ENCODE data around the gene KDM1B. TPM values are rescaled to one million over a fixed set of nuclear protein-coding genes. Genes with fewer than 3 reads are reported as not detected.
A peak's percentile ranks its signal among the peaks of the same experiment; 100 is the strongest.

The KDM1B gene
- polyA plus RNA-seq, 1 of the 3 experiments (the other 2 are of a cell fraction), result 9.4 TPM

DNA sequence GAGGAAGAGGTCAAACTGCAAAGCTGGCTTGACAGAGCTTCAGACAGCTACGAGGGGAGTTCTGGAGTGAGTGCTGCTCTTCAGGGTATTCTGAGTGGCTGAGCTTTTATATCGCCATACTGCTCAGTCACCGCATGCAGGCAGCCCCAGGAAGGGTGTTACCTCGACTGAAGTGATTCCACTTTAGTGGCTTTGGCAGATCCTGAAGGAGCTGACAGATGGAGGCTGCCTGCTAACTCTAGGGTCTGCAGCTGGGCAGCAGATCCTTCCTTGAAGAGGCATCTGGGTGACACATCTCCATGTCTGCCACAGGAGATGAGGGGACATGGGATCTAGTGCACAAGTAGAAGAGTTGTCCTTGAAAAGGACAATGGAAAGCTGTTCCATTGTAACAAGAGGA is 112.8 kb downstream of the KDM1B start (continued):
- TF ChIP-seq, protein P1, sequence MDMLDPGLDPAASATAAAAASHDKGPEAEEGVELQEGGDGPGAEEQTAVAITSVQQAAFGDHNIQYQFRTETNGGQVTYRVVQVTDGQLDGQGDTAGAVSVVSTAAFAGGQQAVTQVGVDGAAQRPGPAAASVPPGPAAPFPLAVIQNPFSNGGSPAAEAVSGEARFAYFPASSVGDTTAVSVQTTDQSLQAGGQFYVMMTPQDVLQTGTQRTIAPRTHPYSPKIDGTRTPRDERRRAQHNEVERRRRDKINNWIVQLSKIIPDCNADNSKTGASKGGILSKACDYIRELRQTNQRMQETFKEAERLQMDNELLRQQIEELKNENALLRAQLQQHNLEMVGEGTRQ (IDR thresholded peaks at IDR 0.05; ENCODE audit: borderline replicate concordance, low read depth, low read length), result no peak
- TF ChIP-seq, protein P2, sequence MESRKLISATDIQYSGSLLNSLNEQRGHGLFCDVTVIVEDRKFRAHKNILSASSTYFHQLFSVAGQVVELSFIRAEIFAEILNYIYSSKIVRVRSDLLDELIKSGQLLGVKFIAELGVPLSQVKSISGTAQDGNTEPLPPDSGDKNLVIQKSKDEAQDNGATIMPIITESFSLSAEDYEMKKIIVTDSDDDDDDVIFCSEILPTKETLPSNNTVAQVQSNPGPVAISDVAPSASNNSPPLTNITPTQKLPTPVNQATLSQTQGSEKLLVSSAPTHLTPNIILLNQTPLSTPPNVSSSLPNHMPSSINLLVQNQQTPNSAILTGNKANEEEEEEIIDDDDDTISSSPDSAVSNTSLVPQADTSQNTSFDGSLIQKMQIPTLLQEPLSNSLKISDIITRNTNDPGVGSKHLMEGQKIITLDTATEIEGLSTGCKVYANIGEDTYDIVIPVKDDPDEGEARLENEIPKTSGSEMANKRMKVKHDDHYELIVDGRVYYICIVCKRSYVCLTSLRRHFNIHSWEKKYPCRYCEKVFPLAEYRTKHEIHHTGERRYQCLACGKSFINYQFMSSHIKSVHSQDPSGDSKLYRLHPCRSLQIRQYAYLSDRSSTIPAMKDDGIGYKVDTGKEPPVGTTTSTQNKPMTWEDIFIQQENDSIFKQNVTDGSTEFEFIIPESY (IDR thresholded peaks at IDR 0.05; ENCODE audit: borderline replicate concordance, low read depth), result no peak
- TF ChIP-seq NFIC (IDR thresholded peaks at IDR 0.05; ENCODE audit: borderline replicate concordance) (no peak), GABPA (IDR thresholded peaks at IDR 0.05; ENCODE audit: low read depth) (no peak)

DNA sequence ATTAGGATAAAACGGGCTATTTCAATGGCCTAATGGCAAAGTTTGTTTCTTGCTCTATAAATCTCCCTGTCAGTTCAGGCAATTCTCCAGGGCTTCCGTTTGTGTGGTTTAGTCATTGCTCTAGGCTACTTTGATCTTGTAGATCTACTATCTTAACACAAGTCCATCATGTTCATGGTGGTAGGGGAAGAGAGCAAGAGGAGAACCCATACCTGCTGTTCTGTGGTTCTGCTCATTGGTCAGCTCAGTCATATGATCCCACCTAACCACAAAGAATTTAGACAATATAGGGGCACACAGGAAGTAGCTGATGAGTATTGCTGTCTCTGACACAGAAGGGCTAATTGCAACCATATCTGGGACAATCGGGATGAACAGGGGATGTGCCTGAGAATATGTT is 114.0 kb downstream of the KDM1B start:
- H3K4me3 ChIP-seq (ENCODE audit: low read depth in 2 of 2, low read length in 1 of 2), result no peak overlapping the region
- ChIA-PET POLR2A (no interaction called here), CTCF (interaction anchor here (1.1 kb wide), 1 partner anchor 11 kb away, joined by 3 read pairs; no protein-coding TSS in a partner anchor)
- peak; percentile 24 for DNase-seq
- H4K20me1 ChIP-seq (ENCODE audit: insufficient read depth), result no peaks in the 10 kb centered on the region
- H3K4me2 ChIP-seq, result no peak overlapping the region
- H3K27ac ChIP-seq (ENCODE audit: low read depth in 2 of 2, low read length in 1 of 2), result no peak overlapping the region
- no peaks in the 10 kb centered on the region for H3K36me3 ChIP-seq (replicated peaks in 1 of 2; ENCODE audit: control insufficient read depth in 1 of 2, insufficient read depth in 2 of 2, low read length in 1 of 2)
- H3K9me3 ChIP-seq, result no peaks in the 10 kb centered on the region
- H3K9me2 ChIP-seq, result no peaks in the 10 kb centered on the region
- H3K9ac ChIP-seq, result no peak overlapping the region
- 40% methylated on average over 3 of the region's 3 CpGs for WGBS (ENCODE audit: low lambda C conversion rate)
- H3K79me2 ChIP-seq (ENCODE audit: insufficient read depth), result no peaks in the 10 kb centered on the region
- H3K27me3 ChIP-seq (ENCODE audit: insufficient read depth), result no peaks in the 10 kb centered on the region
- TF ChIP-seq SIN3A (IDR thresholded peaks at IDR 0.05; ENCODE audit: borderline replicate concordance, low read depth, low read length) (no peak), NFIC (IDR thresholded peaks at IDR 0.05; ENCODE audit: borderline replicate concordance) (no peak), FOSL2 (IDR thresholded peaks at IDR 0.05; ENCODE audit: borderline replicate concordance, low read depth) (no peak), TEAD4 (IDR thresholded peaks at IDR 0.05; ENCODE audit: borderline replicate concordance, insufficient read depth) (no peak), CHD2 (IDR thresholded peaks at IDR 0.05; ENCODE audit: low read length, partially characterized antibody) (no peak), JUND (IDR thresholded peaks at IDR 0.05) (no peak), NRF1 (IDR thresholded peaks at IDR 0.05; ENCODE audit: low read depth, low read length) (no peak), RCOR1 (IDR thresholded peaks at IDR 0.05; ENCODE audit: low read length) (no peak), YY1 (IDR thresholded peaks at IDR 0.05; ENCODE audit: low read depth) (no peak), TAF1 (IDR thresholded peaks at IDR 0.05; ENCODE audit: borderline replicate concordance, low read depth, low read length) (no peak), TCF12 (IDR thresholded peaks at IDR 0.05) (peak; percentile 12; the same call in 1 of the 2 replicates), GABPA (IDR thresholded peaks at IDR 0.05; ENCODE audit: low read depth) (no peak)
- TF ChIP-seq, protein P3, sequence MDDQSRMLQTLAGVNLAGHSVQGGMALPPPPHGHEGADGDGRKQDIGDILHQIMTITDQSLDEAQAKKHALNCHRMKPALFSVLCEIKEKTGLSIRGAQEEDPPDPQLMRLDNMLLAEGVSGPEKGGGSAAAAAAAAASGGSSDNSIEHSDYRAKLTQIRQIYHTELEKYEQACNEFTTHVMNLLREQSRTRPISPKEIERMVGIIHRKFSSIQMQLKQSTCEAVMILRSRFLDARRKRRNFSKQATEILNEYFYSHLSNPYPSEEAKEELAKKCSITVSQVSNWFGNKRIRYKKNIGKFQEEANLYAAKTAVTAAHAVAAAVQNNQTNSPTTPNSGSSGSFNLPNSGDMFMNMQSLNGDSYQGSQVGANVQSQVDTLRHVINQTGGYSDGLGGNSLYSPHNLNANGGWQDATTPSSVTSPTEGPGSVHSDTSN (IDR thresholded peaks at IDR 0.05), result peak; percentile 70
- TF ChIP-seq, protein P1 (IDR thresholded peaks at IDR 0.05; ENCODE audit: borderline replicate concordance, low read depth, low read length), result no peak
- TF ChIP-seq, protein P4, sequence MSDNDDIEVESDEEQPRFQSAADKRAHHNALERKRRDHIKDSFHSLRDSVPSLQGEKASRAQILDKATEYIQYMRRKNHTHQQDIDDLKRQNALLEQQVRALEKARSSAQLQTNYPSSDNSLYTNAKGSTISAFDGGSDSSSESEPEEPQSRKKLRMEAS (IDR thresholded peaks at IDR 0.05; ENCODE audit: low read depth), result no peak
- TF ChIP-seq, protein P5, sequence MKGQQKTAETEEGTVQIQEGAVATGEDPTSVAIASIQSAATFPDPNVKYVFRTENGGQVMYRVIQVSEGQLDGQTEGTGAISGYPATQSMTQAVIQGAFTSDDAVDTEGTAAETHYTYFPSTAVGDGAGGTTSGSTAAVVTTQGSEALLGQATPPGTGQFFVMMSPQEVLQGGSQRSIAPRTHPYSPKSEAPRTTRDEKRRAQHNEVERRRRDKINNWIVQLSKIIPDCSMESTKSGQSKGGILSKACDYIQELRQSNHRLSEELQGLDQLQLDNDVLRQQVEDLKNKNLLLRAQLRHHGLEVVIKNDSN (IDR thresholded peaks at IDR 0.05; ENCODE audit: borderline replicate concordance, low read depth), result peak; percentile 46; the same call in 1 of the 2 replicates
- H3K4me1 ChIP-seq (ENCODE audit: control insufficient read depth in 1 of 2, insufficient read depth in 2 of 2, low read depth in 1 of 2, low read length in 1 of 2), result no peaks in the 10 kb centered on the region; a peak in 1 of 4 replicates
- H3F3A ChIP-seq (replicated peaks; ENCODE audit: insufficient read depth), result peaks cover 3% of the 10 kb centered on the region
- H2AFZ ChIP-seq (ENCODE audit: low read depth), result no peak overlapping the region

Data from SK-N-SH (cell line).